IMR-90 (cell line): Measurements from ENCODE around the gene ADAMTS3. TPM values are rescaled to one million over a fixed set of nuclear protein-coding genes. Genes with fewer than 3 reads are reported as not detected.

ENCODE experiments used
- ATAC-seq: fragments of 200-7000 bp; cut with Tn5 transposase; 2 replicates; pipeline ENCODE4 v1.9.1; 2020; ENCODE audit warnings: low read depth, mild to moderate bottlenecking, moderate library complexity
- BruUV-seq: library from RNA; stranded (reverse); fragments of 400-500 nt; replicated peaks from 2 replicates; lab custom pipeline; 2021; lab: Mats Ljungman, UMichigan
- CTCF ChIA-PET: fragments of 300-600 bp; formaldehyde crosslinking; extraction: SDS; loops from one replicate; lab custom pipeline; 2021; ENCODE audit warnings: antibody characterized with exemption; lab: Yijun Ruan, JAX
- POLR2A ChIA-PET: fragments of 300-600 bp; sonication (Branson Sonifier 250); formaldehyde crosslinking; loops from one replicate; lab custom pipeline; 2022; ENCODE audit warnings: antibody characterized with exemption; ENCODE audit not compliant: unreplicated experiment; lab: Charles Lee
- DNase-seq: peaks from one replicate; pipeline ENCODE4 v3.0.0; 2013
- H2AFZ ChIP-seq: replicated peaks from 2 replicates; pipeline ENCODE3; 2013; ENCODE audit warnings: low read length, mild to moderate bottlenecking; ENCODE audit not compliant: poor library complexity
- H2AK5ac ChIP-seq: 2 replicates; pipeline ENCODE4 v1.6.1; 2013; ENCODE audit warnings: low read depth, low read length, inconsistent platforms
- H2AK9ac ChIP-seq: replicated peaks from 2 replicates; pipeline ENCODE3; 2013; ENCODE audit warnings: mild to moderate bottlenecking, low read depth, low read length, moderate library complexity; ENCODE audit not compliant: poor library complexity
- H2BK120ac ChIP-seq: 2 replicates; pipeline ENCODE4 v1.6.1; 2013; ENCODE audit warnings: low read depth, low read length, inconsistent platforms
- H2BK15ac ChIP-seq: 3 replicates; pipeline ENCODE4 v1.6.1; 2013; ENCODE audit warnings: low read depth, low read length, inconsistent platforms
- H2BK20ac ChIP-seq: 2 replicates; pipeline ENCODE4 v1.6.1; 2013; ENCODE audit warnings: low read depth, mild to moderate bottlenecking, inconsistent platforms, low read length, moderate library complexity
- H2BK5ac ChIP-seq: 2 replicates; pipeline ENCODE4 v1.6.1; 2013; ENCODE audit warnings: mild to moderate bottlenecking, low read depth, low read length, inconsistent platforms; ENCODE audit not compliant: poor library complexity, severe bottlenecking
- H3K14ac ChIP-seq: replicated peaks from 2 replicates; pipeline ENCODE4 v1.6.1; 2013; ENCODE audit warnings: low read depth, low read length, inconsistent platforms
- H3K18ac ChIP-seq: 2 replicates; pipeline ENCODE4 v1.6.1; 2013; ENCODE audit warnings: low read depth, low read length, control low read depth
- H3K23ac ChIP-seq: 2 replicates; pipeline ENCODE4 v1.6.1; 2013; ENCODE audit warnings: low read depth, low read length, inconsistent platforms
- H3K27ac ChIP-seq: 2 replicates; pipeline ENCODE4 v1.5.1; 2013; ENCODE audit warnings: mild to moderate bottlenecking, control low read depth, low read length; ENCODE audit not compliant: insufficient read depth
- H3K27me3 ChIP-seq: 2 replicates; pipeline ENCODE4 v1.6.1; 2013; ENCODE audit warnings: low read length; ENCODE audit not compliant: control insufficient read depth, insufficient read depth
- H3K36me3 ChIP-seq: 2 replicates; pipeline ENCODE4 v1.6.1; 2013; ENCODE audit warnings: low read length, mixed read lengths; ENCODE audit not compliant: control insufficient read depth, insufficient read depth
- H3K4ac ChIP-seq: 2 replicates; pipeline ENCODE4 v1.6.1; 2013; ENCODE audit warnings: low read depth, low read length, inconsistent platforms
- H3K4me1 ChIP-seq: 2 replicates; pipeline ENCODE4 v1.6.1; 2013; ENCODE audit warnings: low read length, mixed read lengths; ENCODE audit not compliant: control insufficient read depth, insufficient read depth
- H3K4me2 ChIP-seq: 2 replicates; pipeline ENCODE4 v1.6.1; 2013; ENCODE audit warnings: low read depth, mild to moderate bottlenecking, control low read depth, low read length, moderate library complexity
- H3K4me3 ChIP-seq: 2 replicates; pipeline ENCODE4 v1.5.1; 2013; ENCODE audit warnings: low read depth, mild to moderate bottlenecking, control low read depth, low read length, moderate library complexity; ENCODE audit not compliant: insufficient read depth
- H3K56ac ChIP-seq: 2 replicates; pipeline ENCODE4 v1.6.1; 2013; ENCODE audit warnings: low read length, inconsistent platforms; ENCODE audit not compliant: insufficient read depth; ENCODE audit errors: extremely low read depth
- H3K79me1 ChIP-seq, 2 experiments: 2 replicates each; pipeline ENCODE4 v1.6.1; 2013; ENCODE audit warnings: low read length in 2 of 2, inconsistent platforms in 1 of 2, low read depth in 1 of 2
- H3K9ac ChIP-seq: 2 replicates; pipeline ENCODE4 v1.6.1; 2013; ENCODE audit warnings: low read depth, low read length, control low read depth
- H3K9me1 ChIP-seq: 2 replicates; pipeline ENCODE4 v1.6.1; 2013; ENCODE audit warnings: low read length, inconsistent platforms; ENCODE audit not compliant: insufficient read depth
- H3K9me3 ChIP-seq: 2 replicates; pipeline ENCODE4 v1.6.1; 2013; ENCODE audit warnings: low read length; ENCODE audit not compliant: control insufficient read depth, insufficient read depth
- H4K20me1 ChIP-seq: 2 replicates; pipeline ENCODE4 v1.6.1; 2013; ENCODE audit warnings: low read length, inconsistent platforms; ENCODE audit not compliant: insufficient read depth
- H4K5ac ChIP-seq: 2 replicates; pipeline ENCODE4 v1.6.1; 2013; ENCODE audit warnings: mild to moderate bottlenecking, low read depth, low read length, control low read depth
- H4K8ac ChIP-seq, 2 experiments: 2 replicates each; pipeline ENCODE4 v1.6.1; 2013; ENCODE audit warnings: low read depth in 2 of 2, low read length in 2 of 2, control low read depth in 1 of 2, inconsistent platforms in 1 of 2
- H4K91ac ChIP-seq: 2 replicates; pipeline ENCODE4 v1.6.1; 2013; ENCODE audit warnings: low read depth, low read length, inconsistent platforms; ENCODE audit not compliant: insufficient read depth
- BHLHE40 ChIP-seq: fragments of 150-350 bp; IDR thresholded peaks from 2 replicates; pipeline ENCODE4 v1.6.1; 2016; ENCODE audit warnings: mild to moderate bottlenecking, low read depth, low read length
- CEBPB ChIP-seq: IDR thresholded peaks from 2 replicates; pipeline ENCODE4 v1.6.1; 2012; ENCODE audit warnings: low read depth, low read length, improper control_type of control experiment
- CHD1 ChIP-seq: IDR thresholded peaks from 2 replicates; pipeline ENCODE4 v1.6.1; 2012; ENCODE audit warnings: low read depth, low read length, improper control_type of control experiment
- FOS ChIP-seq: fragments of 150-350 bp; IDR thresholded peaks from 2 replicates; pipeline ENCODE4 v1.6.1; 2016; ENCODE audit warnings: low read depth, low read length
- MAFK ChIP-seq: IDR thresholded peaks from 2 replicates; pipeline ENCODE4 v1.6.1; 2012; ENCODE audit warnings: low read depth, low read length, improper control_type of control experiment
- MAZ ChIP-seq: IDR thresholded peaks from 2 replicates; pipeline ENCODE4 v1.6.1; 2012; ENCODE audit warnings: low read depth, mild to moderate bottlenecking, low read length, improper control_type of control experiment, moderate library complexity, borderline replicate concordance
- MXI1 ChIP-seq: IDR thresholded peaks from 2 replicates; pipeline ENCODE4 v1.6.1; 2012; ENCODE audit warnings: low read depth, mild to moderate bottlenecking, low read length, moderate library complexity, borderline replicate concordance
- NFE2L2 ChIP-seq: fragments of 150-350 bp; IDR thresholded peaks from 2 replicates; pipeline ENCODE4 v1.6.1; 2016; ENCODE audit warnings: low read depth, mild to moderate bottlenecking, low read length
- POLR2A ChIP-seq: IDR thresholded peaks from 2 replicates; pipeline ENCODE4 v1.6.1; 2012; ENCODE audit warnings: mild to moderate bottlenecking, low read depth, low read length
- RAD21 ChIP-seq: IDR thresholded peaks from 2 replicates; pipeline ENCODE4 v1.6.1; 2012; ENCODE audit warnings: low read length, improper control_type of control experiment
- RCOR1 ChIP-seq: IDR thresholded peaks from 2 replicates; pipeline ENCODE4 v1.6.1; 2012; ENCODE audit warnings: mild to moderate bottlenecking, low read length, improper control_type of control experiment; ENCODE audit not compliant: insufficient replicate concordance
- RFX5 ChIP-seq: IDR thresholded peaks from 2 replicates; pipeline ENCODE4 v1.8.0; 2012; ENCODE audit warnings: low read depth, mild to moderate bottlenecking, low read length, moderate library complexity
- SMC3 ChIP-seq: fragments of 150-350 bp; IDR thresholded peaks from 2 replicates; pipeline ENCODE4 v1.6.1; 2016; ENCODE audit warnings: low read depth, mild to moderate bottlenecking, antibody characterized with exemption, low read length, moderate library complexity
- WGBS, 2 experiments: methylation state at CpG; one replicate each; pipeline versions ENCODE4 v1.1.5 to v1.1.7; 2013; ENCODE audit warnings: missing lambda C conversion rate in 2 of 2; ENCODE audit not compliant: insufficient read length in 1 of 2; ENCODE audit errors: extremely low coverage in 2 of 2; 5-methylcytosine and 5-hydroxymethylcytosine counted together
- dilution Hi-C: fragments of 300-500 bp; cut with HindIII; formaldehyde crosslinking; loops from one replicate; pipeline ENCODE4 v1.14.3; 2018; ENCODE audit warnings: low sequenced_read_pairs; ENCODE audit not compliant: unreplicated experiment
- in situ Hi-C: fragments of 300-500 bp; cut with MboI; formaldehyde crosslinking; loops from 3 replicates; pipeline ENCODE4 v1.14.3; 2019; ENCODE audit warnings: low sequenced_read_pairs, inconsistent platforms, mixed read lengths
- intact Hi-C: fragments of 100-400 bp; cut with micrococcal nuclease; formaldehyde crosslinking; loops from 2 replicates; pipeline ENCODE4 v1.10.0; 2022
- polyA plus RNA-seq, 3 experiments: library from polyadenylated mRNA; depleted of rRNA; stranded (reverse); fragments of >200 nt; gene quantifications; 2 replicates each; pipeline ENCODE4 v1.2.3, GENCODE V29; 2012; ENCODE audit warnings: low replicate concordance in 1 of 3
- total RNA-seq: library from RNA; depleted of rRNA; stranded (reverse); fragments of >200 nt; gene quantifications from 2 replicates; pipeline ENCODE4 v1.2.3, GENCODE V29; 2012
- TF ChIP-seq, protein P1 (sequence below): conservative IDR thresholded peaks from 2 replicates; pipeline ENCODE4 v1.5.1; 2012; ENCODE audit warnings: mild to moderate bottlenecking, low read depth, low read length, improper control_type of control experiment
- TF ChIP-seq, protein P2 (sequence below): fragments of 150-350 bp; IDR thresholded peaks from 2 replicates; pipeline ENCODE4 v1.6.1; 2017; ENCODE audit warnings: mild to moderate bottlenecking, antibody characterized with exemption, low read length, low read depth
- TF ChIP-seq, protein P3 (sequence below): fragments of 150-350 bp; IDR thresholded peaks from 2 replicates; pipeline ENCODE4 v1.6.1; 2016; ENCODE audit warnings: low read depth, mild to moderate bottlenecking, low read length, moderate library complexity, borderline replicate concordance

The ADAMTS3 gene
- total and polyA plus RNA-seq, 2 of the 4 experiments (the other 2 are of a cell fraction) = 0.68 to 2.9 TPM

DNA sequence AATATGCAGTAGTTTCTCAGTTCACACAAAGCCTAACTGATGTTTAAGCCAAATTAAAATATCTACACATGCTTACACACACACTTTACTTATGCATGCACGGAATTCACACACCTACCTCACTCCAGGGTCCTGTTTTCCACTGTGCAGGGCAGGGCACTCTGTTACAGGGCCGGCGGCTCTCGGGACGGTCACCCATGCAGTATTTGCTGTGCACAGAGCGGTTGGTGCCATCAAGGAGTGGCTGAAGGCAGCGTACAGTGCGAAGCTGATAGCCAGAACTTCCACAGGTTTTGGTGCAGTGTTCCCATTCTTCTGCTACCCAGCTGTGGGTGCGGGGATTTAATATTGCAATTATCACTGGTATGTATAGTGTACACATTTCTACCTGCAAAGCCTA, 278.3 kb downstream of the ADAMTS3 start:
- H2BK120ac ChIP-seq = no peak overlapping the region
- no peaks in the 10 kb centered on the region for H4K20me1 ChIP-seq
- no peak overlapping the region for H3K4ac ChIP-seq
- ChIA-PET CTCF (no interaction called here), POLR2A (no interaction called here)
- H3K27me3 ChIP-seq = no peaks in the 10 kb centered on the region
- H2BK5ac ChIP-seq = no peak overlapping the region
- no peak overlapping the region for H3K18ac ChIP-seq
- H3K23ac ChIP-seq = no peak overlapping the region
- dilution Hi-C loops = no loop called here
- H3K4me2 ChIP-seq = no peak overlapping the region
- no peak overlapping the region for H3K4me3 ChIP-seq
- no peaks in the 10 kb centered on the region for H3K9me3 ChIP-seq
- BruUV-seq = no TSS peak
- no peak overlapping the region for H3K14ac ChIP-seq
- WGBS, 2 experiments = no CpG with 5 or more reads among the region's 9 CpGs
- DNase-seq = no peak
- H4K5ac ChIP-seq = no peak overlapping the region
- no peak overlapping the region for H3K9ac ChIP-seq
- in situ Hi-C loops = no loop called here
- intact Hi-C loops = no loop called here
- no peaks in the 10 kb centered on the region for H3K9me1 ChIP-seq
- H2AFZ ChIP-seq = no peak overlapping the region
- H3K36me3 ChIP-seq = no peaks in the 10 kb centered on the region
- no peak overlapping the region for H3K27ac ChIP-seq
- TF ChIP-seq POLR2A = no peak
- no peak for TF ChIP-seq MAFK
- no peak for TF ChIP-seq FOS
- TF ChIP-seq CHD1 = no peak
- no peak for TF ChIP-seq MAZ
- no peak for TF ChIP-seq CEBPB
- TF ChIP-seq RFX5 = no peak
- TF ChIP-seq, protein P1, sequence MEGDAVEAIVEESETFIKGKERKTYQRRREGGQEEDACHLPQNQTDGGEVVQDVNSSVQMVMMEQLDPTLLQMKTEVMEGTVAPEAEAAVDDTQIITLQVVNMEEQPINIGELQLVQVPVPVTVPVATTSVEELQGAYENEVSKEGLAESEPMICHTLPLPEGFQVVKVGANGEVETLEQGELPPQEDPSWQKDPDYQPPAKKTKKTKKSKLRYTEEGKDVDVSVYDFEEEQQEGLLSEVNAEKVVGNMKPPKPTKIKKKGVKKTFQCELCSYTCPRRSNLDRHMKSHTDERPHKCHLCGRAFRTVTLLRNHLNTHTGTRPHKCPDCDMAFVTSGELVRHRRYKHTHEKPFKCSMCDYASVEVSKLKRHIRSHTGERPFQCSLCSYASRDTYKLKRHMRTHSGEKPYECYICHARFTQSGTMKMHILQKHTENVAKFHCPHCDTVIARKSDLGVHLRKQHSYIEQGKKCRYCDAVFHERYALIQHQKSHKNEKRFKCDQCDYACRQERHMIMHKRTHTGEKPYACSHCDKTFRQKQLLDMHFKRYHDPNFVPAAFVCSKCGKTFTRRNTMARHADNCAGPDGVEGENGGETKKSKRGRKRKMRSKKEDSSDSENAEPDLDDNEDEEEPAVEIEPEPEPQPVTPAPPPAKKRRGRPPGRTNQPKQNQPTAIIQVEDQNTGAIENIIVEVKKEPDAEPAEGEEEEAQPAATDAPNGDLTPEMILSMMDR = no peak
- TF ChIP-seq NFE2L2 = no peak
- TF ChIP-seq, protein P2, sequence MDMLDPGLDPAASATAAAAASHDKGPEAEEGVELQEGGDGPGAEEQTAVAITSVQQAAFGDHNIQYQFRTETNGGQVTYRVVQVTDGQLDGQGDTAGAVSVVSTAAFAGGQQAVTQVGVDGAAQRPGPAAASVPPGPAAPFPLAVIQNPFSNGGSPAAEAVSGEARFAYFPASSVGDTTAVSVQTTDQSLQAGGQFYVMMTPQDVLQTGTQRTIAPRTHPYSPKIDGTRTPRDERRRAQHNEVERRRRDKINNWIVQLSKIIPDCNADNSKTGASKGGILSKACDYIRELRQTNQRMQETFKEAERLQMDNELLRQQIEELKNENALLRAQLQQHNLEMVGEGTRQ = no peak
- no peak for TF ChIP-seq MXI1
- TF ChIP-seq BHLHE40 = no peak
- TF ChIP-seq, protein P3, sequence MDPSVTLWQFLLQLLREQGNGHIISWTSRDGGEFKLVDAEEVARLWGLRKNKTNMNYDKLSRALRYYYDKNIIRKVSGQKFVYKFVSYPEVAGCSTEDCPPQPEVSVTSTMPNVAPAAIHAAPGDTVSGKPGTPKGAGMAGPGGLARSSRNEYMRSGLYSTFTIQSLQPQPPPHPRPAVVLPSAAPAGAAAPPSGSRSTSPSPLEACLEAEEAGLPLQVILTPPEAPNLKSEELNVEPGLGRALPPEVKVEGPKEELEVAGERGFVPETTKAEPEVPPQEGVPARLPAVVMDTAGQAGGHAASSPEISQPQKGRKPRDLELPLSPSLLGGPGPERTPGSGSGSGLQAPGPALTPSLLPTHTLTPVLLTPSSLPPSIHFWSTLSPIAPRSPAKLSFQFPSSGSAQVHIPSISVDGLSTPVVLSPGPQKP = no peak
- no peak for TF ChIP-seq RCOR1
- TF ChIP-seq SMC3 = no peak
- TF ChIP-seq RAD21 = no peak
- H4K91ac ChIP-seq = no peak overlapping the region
- no peak overlapping the region for H4K8ac ChIP-seq
- no peak overlapping the region for H3K56ac ChIP-seq
- H2BK15ac ChIP-seq = no peak overlapping the region
- no peaks in the 10 kb centered on the region for H3K4me1 ChIP-seq
- no peak overlapping the region for H2AK5ac ChIP-seq
- no peak for ATAC-seq
- H2BK20ac ChIP-seq = no peak overlapping the region
- no peaks in the 10 kb centered on the region for H3K79me1 ChIP-seq
- no peak overlapping the region for H2AK9ac ChIP-seq
